OCI-LY3 (cell line): ENCODE results near the gene CD4.

Experiments used
- EZH2phosphoT487 ChIP-seq: fragments of 200-600 bp; shearing (Covaris generic); IDR thresholded peaks from 2 replicates; pipeline ENCODE4 v1.6.1; 2018; ENCODE audit warnings: antibody characterized with exemption, mixed run types, low read depth
- TF ChIP-seq, protein P1 (sequence below): fragments of 200-600, 300-600 bp; sonication (generic); IDR thresholded peaks from 2 replicates; pipeline ENCODE4 v1.5.1; 2014; ENCODE audit warnings: antibody characterized with exemption, low read length, low read depth

DNA sequence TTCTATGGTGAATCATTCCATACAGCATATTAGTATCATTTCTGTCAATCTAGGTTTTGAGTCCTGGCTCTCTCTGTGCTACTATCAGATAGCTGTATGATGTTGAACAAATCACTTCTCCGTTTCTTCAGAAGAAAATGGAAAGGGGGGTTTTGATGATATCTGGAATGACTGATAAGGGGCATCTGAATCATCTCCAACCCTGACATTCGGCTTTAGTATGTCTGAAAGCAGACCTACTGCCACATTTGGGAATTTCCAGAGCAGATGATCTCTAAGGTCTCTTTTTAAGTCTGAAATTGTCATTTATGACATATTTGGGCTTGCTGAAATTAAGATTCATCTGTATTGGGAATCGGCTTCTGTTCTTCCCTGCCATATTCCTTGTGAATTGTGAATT lies 46.5 kb upstream of the CD4 start:
- TF ChIP-seq, protein P1, sequence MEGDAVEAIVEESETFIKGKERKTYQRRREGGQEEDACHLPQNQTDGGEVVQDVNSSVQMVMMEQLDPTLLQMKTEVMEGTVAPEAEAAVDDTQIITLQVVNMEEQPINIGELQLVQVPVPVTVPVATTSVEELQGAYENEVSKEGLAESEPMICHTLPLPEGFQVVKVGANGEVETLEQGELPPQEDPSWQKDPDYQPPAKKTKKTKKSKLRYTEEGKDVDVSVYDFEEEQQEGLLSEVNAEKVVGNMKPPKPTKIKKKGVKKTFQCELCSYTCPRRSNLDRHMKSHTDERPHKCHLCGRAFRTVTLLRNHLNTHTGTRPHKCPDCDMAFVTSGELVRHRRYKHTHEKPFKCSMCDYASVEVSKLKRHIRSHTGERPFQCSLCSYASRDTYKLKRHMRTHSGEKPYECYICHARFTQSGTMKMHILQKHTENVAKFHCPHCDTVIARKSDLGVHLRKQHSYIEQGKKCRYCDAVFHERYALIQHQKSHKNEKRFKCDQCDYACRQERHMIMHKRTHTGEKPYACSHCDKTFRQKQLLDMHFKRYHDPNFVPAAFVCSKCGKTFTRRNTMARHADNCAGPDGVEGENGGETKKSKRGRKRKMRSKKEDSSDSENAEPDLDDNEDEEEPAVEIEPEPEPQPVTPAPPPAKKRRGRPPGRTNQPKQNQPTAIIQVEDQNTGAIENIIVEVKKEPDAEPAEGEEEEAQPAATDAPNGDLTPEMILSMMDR: no peak
- no peak for TF ChIP-seq EZH2phosphoT487
